SK-N-MC (cell line): ENCODE measurements around the gene LSAMP.

Experiments
- EZH2 ChIP-seq: fragments of 200-600 bp; sonication (generic); IDR thresholded peaks from one replicate; pipeline ENCODE4 v1.6.1; 2017; ENCODE audit warnings: antibody characterized with exemption
- POLR2AphosphoS5 ChIP-seq: IDR thresholded peaks from 2 replicates; pipeline ENCODE4 v1.6.1; 2012; ENCODE audit warnings: mild to moderate bottlenecking, low read depth, low read length, borderline replicate concordance

DNA sequence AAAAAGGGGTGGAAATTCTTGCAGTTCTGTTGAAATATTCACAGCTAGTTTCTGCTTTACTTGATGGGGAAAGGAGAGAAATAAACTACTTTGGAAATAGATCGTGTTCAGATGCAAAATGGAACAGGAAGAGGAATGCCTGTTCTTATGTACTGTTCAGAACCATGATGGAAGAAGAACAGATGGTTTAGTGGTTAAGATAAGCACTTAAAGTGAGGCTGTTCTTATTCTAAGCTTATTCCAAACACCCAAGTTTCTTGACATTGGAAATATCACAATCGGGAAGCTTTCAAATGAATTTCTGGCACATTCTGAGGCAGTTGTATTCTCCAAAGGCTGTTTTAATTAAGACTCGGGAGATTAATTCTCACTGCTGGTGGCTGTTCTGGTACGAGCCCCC lies 228.5 kb downstream of the LSAMP start:
- no peak for TF ChIP-seq EZH2
- no peak for TF ChIP-seq POLR2AphosphoS5
